Prostate gland (tissue), 2 donors: ENCODE measurements around the gene MPP2. TPM values are rescaled to one million over a fixed set of nuclear protein-coding genes. Genes with fewer than 3 reads are reported as not detected.

ENCODE experiments used
- DNase-seq: peaks from one replicate; pipeline ENCODE4 v3.0.0-alpha.2; 2019; ENCODE audit warnings: low spot score
- H3K27ac ChIP-seq, 2 donors: fragments of 200-600 bp; sonication (generic); 2 replicates each; pipeline ENCODE4 v1.5.1; 2017 to 2019
- H3K27me3 ChIP-seq: fragments of 200-600 bp; sonication (generic); replicated peaks from 2 replicates; pipeline ENCODE4 v1.5.1; 2019; ENCODE audit not compliant: insufficient read depth
- H3K36me3 ChIP-seq, 2 donors: fragments of 200-600 bp; sonication (generic); 1 replicate in 1 of 2; 2 replicates in 1 of 2; pipeline versions ENCODE4 v1.5.1 to v1.8.1; 2017 to 2019
- H3K4me1 ChIP-seq: fragments of 200-600 bp; sonication (generic); replicated peaks from 2 replicates; pipeline ENCODE4 v1.5.1; 2019
- H3K4me3 ChIP-seq, 2 donors: fragments of 200-600 bp; sonication (generic); 2 replicates each; pipeline ENCODE4 v1.5.1; 2017 to 2019
- H3K9me3 ChIP-seq: fragments of 200-600 bp; sonication (generic); 2 replicates; pipeline ENCODE4 v1.5.1; 2017
- POLR2A ChIP-seq: fragments of 450-650 bp; IDR thresholded peaks from one replicate; pipeline ENCODE4 v1.6.1; 2016; ENCODE audit warnings: antibody characterized with exemption, mild to moderate bottlenecking
- POLR2AphosphoS5 ChIP-seq: sonication (generic); formaldehyde crosslinking; IDR thresholded peaks from one replicate; pipeline ENCODE4 v1.6.1; 2017; ENCODE audit warnings: antibody characterized with exemption
- WGBS: methylation state at CpG from one replicate; pipeline ENCODE4 v1.1.5; 2018; 5-methylcytosine and 5-hydroxymethylcytosine counted together
- intact Hi-C: fragments of 100-400 bp; cut with DNase I; formaldehyde crosslinking; loops from one replicate; pipeline ENCODE4 v1.14.2; 2022
- total RNA-seq, 2 donors: library from RNA; depleted of rRNA; stranded (reverse); fragments of >200 nt; gene quantifications; one replicate each; pipeline ENCODE4 v1.1.0, GENCODE V29; 2016
- TF ChIP-seq, protein P1 (sequence below), 4 experiments: fragments of 200-600 bp in 2 of 4; fragments of 450-650 bp in 2 of 4; sonication (generic) in 2 of 4; IDR thresholded peaks; 1 replicate in 3 of 4; 2 replicates in 1 of 4; pipeline ENCODE4 v1.5.1; 2016 to 2019; ENCODE audit warnings: antibody characterized with exemption in 4 of 4, mild to moderate bottlenecking in 2 of 4, moderate library complexity in 2 of 4

The MPP2 gene
- total RNA-seq, 2 donors from 2014 or later = 14.9 to 17.7 TPM

DNA sequence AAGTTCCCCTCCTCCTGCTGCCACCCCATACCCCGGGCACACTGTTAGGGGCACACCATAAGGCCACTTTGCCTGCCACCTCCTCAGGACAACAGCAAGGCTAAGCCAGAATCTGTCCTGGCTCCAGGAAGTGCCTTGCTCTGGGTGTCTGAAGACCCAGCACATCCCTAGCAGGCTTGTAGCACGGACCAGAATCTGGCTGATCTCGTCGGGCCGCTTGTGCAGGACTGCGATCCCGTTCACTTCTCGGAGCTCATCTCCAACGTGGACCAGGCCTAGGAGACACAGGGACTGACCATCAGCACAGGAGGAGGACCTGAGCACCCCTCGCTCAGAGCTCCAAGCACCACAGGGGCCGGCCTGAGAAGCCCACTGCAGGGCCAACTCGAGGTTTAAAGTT lies 81.8 kb downstream of the MPP2 start:
- Histone ChIP-seq H3K27ac (no peak overlapping the region), H3K36me3 (no peaks in the 10 kb centered on the region), H3K4me1 (no peaks in the 10 kb centered on the region), H3K9me3 (no peaks in the 10 kb centered on the region), H3K27me3 (no peaks in the 10 kb centered on the region), H3K4me3 (no peak overlapping the region)
- TF ChIP-seq POLR2AphosphoS5 (no peak), POLR2A (no peak)
- TF ChIP-seq, protein P1, sequence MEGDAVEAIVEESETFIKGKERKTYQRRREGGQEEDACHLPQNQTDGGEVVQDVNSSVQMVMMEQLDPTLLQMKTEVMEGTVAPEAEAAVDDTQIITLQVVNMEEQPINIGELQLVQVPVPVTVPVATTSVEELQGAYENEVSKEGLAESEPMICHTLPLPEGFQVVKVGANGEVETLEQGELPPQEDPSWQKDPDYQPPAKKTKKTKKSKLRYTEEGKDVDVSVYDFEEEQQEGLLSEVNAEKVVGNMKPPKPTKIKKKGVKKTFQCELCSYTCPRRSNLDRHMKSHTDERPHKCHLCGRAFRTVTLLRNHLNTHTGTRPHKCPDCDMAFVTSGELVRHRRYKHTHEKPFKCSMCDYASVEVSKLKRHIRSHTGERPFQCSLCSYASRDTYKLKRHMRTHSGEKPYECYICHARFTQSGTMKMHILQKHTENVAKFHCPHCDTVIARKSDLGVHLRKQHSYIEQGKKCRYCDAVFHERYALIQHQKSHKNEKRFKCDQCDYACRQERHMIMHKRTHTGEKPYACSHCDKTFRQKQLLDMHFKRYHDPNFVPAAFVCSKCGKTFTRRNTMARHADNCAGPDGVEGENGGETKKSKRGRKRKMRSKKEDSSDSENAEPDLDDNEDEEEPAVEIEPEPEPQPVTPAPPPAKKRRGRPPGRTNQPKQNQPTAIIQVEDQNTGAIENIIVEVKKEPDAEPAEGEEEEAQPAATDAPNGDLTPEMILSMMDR (IDR thresholded peaks at IDR 0.05) = no peak
- 84% methylated on average over 12 of the region's 12 CpGs for WGBS
- DNase-seq = no peak
- intact Hi-C loops = no loop called here

Other genes starting within 250 kb of the MPP2 start
- 1 to 10 TPM; 3.4 to 6.1 TPM for gene MEOX1, start 245.6 kb downstream of the MPP2 start, total RNA-seq
- under 1 TPM in 1 of 2 donors, not detected in 1; 0.18 TPM for gene SOST, start 148.7 kb downstream of the MPP2 start, total RNA-seq
- 10 to 100 TPM; 62.4 to 78.9 TPM for gene DUSP3, start 128.6 kb downstream of the MPP2 start, total RNA-seq
- 1 to 10 TPM in 1 of 2 donors, not detected in 1; 1.1 TPM for gene CFAP97D1, start 127.1 kb downstream of the MPP2 start, total RNA-seq
- 10 to 100 TPM in 1 of 2 donors, 1 to 10 TPM in 1; 4.4 to 16.4 TPM for gene MPP3, start 74.4 kb downstream of the MPP2 start, total RNA-seq
- gene CD300LG, start 60.4 kb downstream of the MPP2 start, total RNA-seq = 10 to 100 TPM in 1 of 2 donors, under 1 TPM in 1; 0.09 to 33.5 TPM
- not detected for gene PPY, start 34.9 kb upstream of the MPP2 start, total RNA-seq
- not detected for gene PYY, start 46.4 kb upstream of the MPP2 start, total RNA-seq
- gene NAGS, start 97.1 kb upstream of the MPP2 start, total RNA-seq = 1 to 10 TPM; 3.1 to 3.8 TPM
- 10 to 100 TPM; 48.0 to 51.6 TPM for gene TMEM101, start 107.4 kb upstream of the MPP2 start, total RNA-seq
- 10 to 100 TPM; 30.0 to 45.2 TPM for gene LSM12, start 159.1 kb upstream of the MPP2 start, total RNA-seq
- gene G6PC3, start 163.2 kb upstream of the MPP2 start, total RNA-seq = 10 to 100 TPM; 68.9 to 84.8 TPM
- gene HDAC5, start 216.1 kb upstream of the MPP2 start, total RNA-seq = 100 to 1,000 TPM in 1 of 2 donors, 10 to 100 TPM in 1; 71.2 to 145 TPM
- 1 to 10 TPM; 1.4 to 8.1 TPM for gene HROB, start 234.4 kb upstream of the MPP2 start, total RNA-seq